Stimulated activated naive CD8-positive, alpha-beta T cell treated with anti-CD3 and anti-CD28 coated beads, Interleukin-15, amount 100 ng/mL, for 72 hours (primary cell): ENCODE results near the gene SIGLEC12.
A peak's percentile ranks its signal among the peaks of the same experiment; 100 is the strongest.
"Not testable (repeated sequence)": the region's sequence is repeated elsewhere in the genome, so short reads cannot be mapped to it uniquely, and the experiment has no call there.

Experiments
- ATAC-seq: fragments of 150-1000 bp; cut with Tn5 transposase; 2 replicates; pipeline ENCODE4 v1.10.0; 2021; ENCODE audit warnings: mild to moderate bottlenecking, moderate library complexity
- DNase-seq, 2 donors: peaks; one replicate each; pipeline ENCODE4 v3.0.0; 2021 to 2022
- H3K27ac Mint-ChIP-seq, 2 donors: one replicate each; pipeline ENCODE4 v1.8.0; 2022; ENCODE audit warnings: mild to moderate bottlenecking in 2 of 2, mixed read lengths in 2 of 2, moderate library complexity in 2 of 2
- H3K27me3 Mint-ChIP-seq: one replicate; pipeline ENCODE4 v1.8.0; 2022; ENCODE audit warnings: mixed read lengths
- H3K4me1 Mint-ChIP-seq: one replicate; pipeline ENCODE4 v1.8.0; 2022; ENCODE audit warnings: mild to moderate bottlenecking, mixed read lengths
- H3K4me3 Mint-ChIP-seq, 2 donors: one replicate each; pipeline ENCODE4 v1.8.0; 2022; ENCODE audit warnings: mild to moderate bottlenecking in 2 of 2, mixed read lengths in 2 of 2, moderate library complexity in 1 of 2
- H3K9me3 Mint-ChIP-seq, 2 donors: one replicate each; pipeline ENCODE4 v1.8.0; 2022; ENCODE audit warnings: mixed read lengths in 2 of 2

SIGLEC12 gene

GRCh38 chr19:51507192-51507591 is 5.6 kb upstream of the SIGLEC12 start:
- peaks cover 8% of the 10 kb centered on the region for H3K4me1 Mint-ChIP-seq
- ATAC-seq (no peak), DNase-seq (no peak)
- H3K27ac Mint-ChIP-seq, result no peak overlapping the region
- H3K4me3 Mint-ChIP-seq, result no peak overlapping the region
- peaks cover 30% of the 10 kb centered on the region for H3K27me3 Mint-ChIP-seq
- peaks cover 6 to 25% of the 10 kb centered on the region in 2 donors for H3K9me3 Mint-ChIP-seq

GRCh38 chr19:51505904-51506303 is 4.3 kb upstream of the SIGLEC12 start:
- peaks cover 15% of the 10 kb centered on the region for H3K4me1 Mint-ChIP-seq
- H3K9me3 Mint-ChIP-seq, result peaks cover 6 to 25% of the 10 kb centered on the region in 2 donors
- H3K4me3 Mint-ChIP-seq, result no peak overlapping the region
- ATAC-seq (no peak), DNase-seq (no peak)
- no peak overlapping the region for H3K27ac Mint-ChIP-seq
- peaks cover 24% of the 10 kb centered on the region for H3K27me3 Mint-ChIP-seq

- Mint-ChIP-seq H3K4me3 (no peak overlapping the region), H3K9me3 (peaks cover 6 to 25% of the 10 kb centered on the region in 2 donors), H3K4me1 (peaks cover 18% of the 10 kb centered on the region), H3K27ac (no peak overlapping the region), H3K27me3 (peaks cover 18% of the 10 kb centered on the region)
- no peak for ATAC-seq
- DNase-seq, result no peak
Observed at GRCh38 chr19:51503896-51504295, 2.3 kb upstream of the SIGLEC12 start.

GRCh38 chr19:51503286-51503817 is 1.8 kb upstream of the SIGLEC12 start:
- Mint-ChIP-seq H3K4me3 (no peak overlapping the region), H3K9me3 (peaks cover 6 to 25% of the 10 kb centered on the region in 2 donors), H3K4me1 (peaks cover 18% of the 10 kb centered on the region), H3K27ac (no peak overlapping the region), H3K27me3 (peaks cover 18% of the 10 kb centered on the region)
- ATAC-seq (no peak), DNase-seq (no peak)

- DNase-seq, H3K4me3 Mint-ChIP-seq, ATAC-seq: not testable (repeated sequence)
- H3K4me1 Mint-ChIP-seq, result peaks cover 18% of the 10 kb centered on the region
- peak overlapping the region in 1 of 2 donors; percentile 78 for H3K27ac Mint-ChIP-seq
- peaks cover 22% of the 10 kb centered on the region for H3K27me3 Mint-ChIP-seq
- peaks cover 6 to 25% of the 10 kb centered on the region in 2 donors for H3K9me3 Mint-ChIP-seq
Observed at GRCh38 chr19:51500931-51501330, 669 bp downstream of the SIGLEC12 start.

- no peak for ATAC-seq
- Mint-ChIP-seq H3K9me3 (peaks cover 0 to 8% of the 10 kb centered on the region in 2 donors), H3K4me3 (no peak overlapping the region), H3K27me3 (peaks cover 38% of the 10 kb centered on the region), H3K27ac (no peak overlapping the region), H3K4me1 (peaks cover 22% of the 10 kb centered on the region)
- DNase-seq, result no peak
Observed at GRCh38 chr19:51497666-51498065, 3.9 kb downstream of the SIGLEC12 start.

GRCh38 chr19:51493776-51494175 is 7.8 kb downstream of the SIGLEC12 start:
- H3K9me3 Mint-ChIP-seq, result peaks cover 0 to 8% of the 10 kb centered on the region in 2 donors
- H3K4me1 Mint-ChIP-seq, result peaks cover 11% of the 10 kb centered on the region
- H3K27ac Mint-ChIP-seq, result peak overlapping the region in 1 of 2 donors; percentile 5
- ATAC-seq (no peak), DNase-seq (no peak)
- H3K27me3 Mint-ChIP-seq, result peaks cover 42% of the 10 kb centered on the region
- H3K4me3 Mint-ChIP-seq, result no peak overlapping the region

- Mint-ChIP-seq H3K27me3 (peaks cover 31% of the 10 kb centered on the region), H3K27ac (no peak overlapping the region), H3K4me1 (peaks cover 23% of the 10 kb centered on the region), H3K4me3 (no peak overlapping the region), H3K9me3 (peaks cover 4 to 8% of the 10 kb centered on the region in 2 donors)
- ATAC-seq (no peak), DNase-seq (no peak)
Observed at GRCh38 chr19:51491586-51491985, 10.0 kb downstream of the SIGLEC12 start.

GRCh38 chr19:51490676-51491075 is 10.9 kb downstream of the SIGLEC12 start:
- H3K9me3 Mint-ChIP-seq, result peaks cover 9 to 14% of the 10 kb centered on the region in 2 donors
- peaks cover 23% of the 10 kb centered on the region for H3K4me1 Mint-ChIP-seq
- H3K27me3 Mint-ChIP-seq, result peaks cover 33% of the 10 kb centered on the region
- ATAC-seq (no peak), DNase-seq (no peak)
- no peak overlapping the region for H3K27ac Mint-ChIP-seq
- no peak overlapping the region for H3K4me3 Mint-ChIP-seq

GRCh38 chr19:51489113-51489512 is 12.5 kb downstream of the SIGLEC12 start:
- H3K27me3 Mint-ChIP-seq, result peaks cover 45% of the 10 kb centered on the region
- ATAC-seq (peak; percentile 78), DNase-seq (no peak)
- H3K27ac Mint-ChIP-seq, result peak overlapping the region; percentile 15 to 44
- H3K4me1 Mint-ChIP-seq, result peaks cover 23% of the 10 kb centered on the region
- H3K9me3 Mint-ChIP-seq, result peaks cover 9 to 16% of the 10 kb centered on the region in 2 donors
- H3K4me3 Mint-ChIP-seq, result peak overlapping the region in 1 of 2 donors; percentile 1

- Mint-ChIP-seq H3K4me1 (peaks cover 19% of the 10 kb centered on the region), H3K27ac (no peak overlapping the region), H3K4me3 (no peak overlapping the region), H3K27me3 (peaks cover 43% of the 10 kb centered on the region), H3K9me3 (peaks cover 9% of the 10 kb centered on the region in 2 donors)
- DNase-seq (no peak), ATAC-seq (no peak)
Observed at GRCh38 chr19:51488491-51488890, 13.1 kb downstream of the SIGLEC12 start.

GRCh38 chr19:51485960-51486660 is 15.5 kb downstream of the SIGLEC12 start:
- Mint-ChIP-seq H3K27ac (no peak overlapping the region), H3K4me3 (no peak overlapping the region), H3K9me3 (peaks cover 8 to 9% of the 10 kb centered on the region in 2 donors), H3K4me1 (peaks cover 19% of the 10 kb centered on the region), H3K27me3 (peaks cover 45% of the 10 kb centered on the region)
- no peak for DNase-seq
- ATAC-seq, result no peak

- Mint-ChIP-seq H3K27ac (no peak overlapping the region), H3K9me3 (peaks cover 1 to 4% of the 10 kb centered on the region in 2 donors), H3K27me3 (peaks cover 67% of the 10 kb centered on the region), H3K4me1 (peaks cover 19% of the 10 kb centered on the region), H3K4me3 (no peak overlapping the region)
- ATAC-seq, result no peak
- no peak for DNase-seq
Observed at GRCh38 chr19:51480590-51480989, 21.0 kb downstream of the SIGLEC12 start.

GRCh38 chr19:51479531-51480331 is 21.9 kb downstream of the SIGLEC12 start:
- Mint-ChIP-seq H3K4me3 (no peak overlapping the region), H3K27me3 (peaks cover 60% of the 10 kb centered on the region), H3K27ac (peak overlapping the region in 1 of 2 donors; percentile 39), H3K4me1 (peaks cover 19% of the 10 kb centered on the region), H3K9me3 (peaks cover 0 to 4% of the 10 kb centered on the region in 2 donors)
- ATAC-seq, result peak; percentile 97
- peak; percentile 20 to 48 for DNase-seq

GRCh38 chr19:51478381-51479234 is 23.0 kb downstream of the SIGLEC12 start, which contains the start of gene CEACAM18:
CEACAM18 (plus strand) TSS chr19:51478539.
- no peak within 1 kb of the TSS for H3K4me3 Mint-ChIP-seq
- DNase-seq (no peak), ATAC-seq (no peak)
- peaks cover 0 to 4% of the 10 kb centered on the region in 2 donors for H3K9me3 Mint-ChIP-seq
- peaks cover 63% of the 10 kb centered on the region for H3K27me3 Mint-ChIP-seq
- peak within 1 kb of the TSS in 1 of 2 donors; percentile 56 for H3K27ac Mint-ChIP-seq
- H3K4me1 Mint-ChIP-seq, result peaks cover 21% of the 10 kb centered on the region
